Measurements from ENCODE around the gene MSRB3.

DNA sequence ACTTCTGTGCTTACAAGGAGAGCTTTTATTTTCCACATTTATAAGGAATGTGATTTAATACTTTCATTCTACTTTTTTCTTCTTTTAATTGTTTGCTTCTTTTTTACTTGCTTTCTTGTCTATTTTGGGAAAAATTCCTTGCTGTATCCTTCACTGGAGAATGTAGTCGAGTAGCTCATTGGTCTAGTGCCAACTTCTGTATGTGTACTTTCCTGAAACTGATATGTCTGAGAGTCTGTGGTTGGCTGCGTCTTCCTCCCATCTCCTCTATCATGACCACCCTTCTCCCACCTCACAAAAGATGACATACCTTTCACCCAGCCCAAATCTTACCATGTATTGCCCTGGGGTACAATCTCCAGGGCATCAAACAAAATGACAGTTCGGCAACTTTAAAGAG lies 51.8 kb downstream of the MSRB3 start:
- TF ChIP-seq, protein P1, sequence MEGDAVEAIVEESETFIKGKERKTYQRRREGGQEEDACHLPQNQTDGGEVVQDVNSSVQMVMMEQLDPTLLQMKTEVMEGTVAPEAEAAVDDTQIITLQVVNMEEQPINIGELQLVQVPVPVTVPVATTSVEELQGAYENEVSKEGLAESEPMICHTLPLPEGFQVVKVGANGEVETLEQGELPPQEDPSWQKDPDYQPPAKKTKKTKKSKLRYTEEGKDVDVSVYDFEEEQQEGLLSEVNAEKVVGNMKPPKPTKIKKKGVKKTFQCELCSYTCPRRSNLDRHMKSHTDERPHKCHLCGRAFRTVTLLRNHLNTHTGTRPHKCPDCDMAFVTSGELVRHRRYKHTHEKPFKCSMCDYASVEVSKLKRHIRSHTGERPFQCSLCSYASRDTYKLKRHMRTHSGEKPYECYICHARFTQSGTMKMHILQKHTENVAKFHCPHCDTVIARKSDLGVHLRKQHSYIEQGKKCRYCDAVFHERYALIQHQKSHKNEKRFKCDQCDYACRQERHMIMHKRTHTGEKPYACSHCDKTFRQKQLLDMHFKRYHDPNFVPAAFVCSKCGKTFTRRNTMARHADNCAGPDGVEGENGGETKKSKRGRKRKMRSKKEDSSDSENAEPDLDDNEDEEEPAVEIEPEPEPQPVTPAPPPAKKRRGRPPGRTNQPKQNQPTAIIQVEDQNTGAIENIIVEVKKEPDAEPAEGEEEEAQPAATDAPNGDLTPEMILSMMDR (IDR thresholded peaks at IDR 0.05): no peak
- TF ChIP-seq POLR2A (IDR thresholded peaks at IDR 0.05): no peak

Data from esophagus squamous epithelium (tissue), 4 donors.